GM12878 (cell line): Measurements from ENCODE around the gene CCDC15.

Experiments
- CBX5 ChIP-seq: sonication (generic); IDR thresholded peaks from 2 replicates; pipeline ENCODE4 v1.6.1; 2016; ENCODE audit warnings: low read depth, moderate library complexity, mild to moderate bottlenecking, inconsistent platforms
- CHD1 ChIP-seq: IDR thresholded peaks from 2 replicates; pipeline ENCODE4 v1.6.1; 2012; ENCODE audit warnings: low read depth, low read length, improper control_type of control experiment
- EZH2 ChIP-seq: IDR thresholded peaks from 2 replicates; pipeline ENCODE4 v1.6.1; 2012; ENCODE audit warnings: low read depth, mild to moderate bottlenecking, control low read depth, inconsistent platforms, low read length, borderline replicate concordance; ENCODE audit not compliant: control insufficient read depth
- IKZF2 ChIP-seq, 2 experiments: fragments of 450-650 bp; IDR thresholded peaks; 2 replicates each; pipeline ENCODE4 v1.6.1; 2017; ENCODE audit warnings: mild to moderate bottlenecking in 2 of 2, moderate library complexity in 2 of 2
- MXI1 ChIP-seq: fragments of 150-350 bp; IDR thresholded peaks from 2 replicates; pipeline ENCODE4 v1.6.1; 2011; ENCODE audit warnings: low read depth, mild to moderate bottlenecking, inconsistent platforms, low read length, improper control_type of control experiment
- NFYA ChIP-seq: IDR thresholded peaks from 2 replicates; pipeline ENCODE4 v1.6.1; 2011; ENCODE audit warnings: low read depth, mild to moderate bottlenecking, low read length, improper control_type of control experiment, borderline replicate concordance
- POLR2A ChIP-seq: IDR thresholded peaks from 2 replicates; pipeline ENCODE4 v1.6.1; 2011; ENCODE audit warnings: low read depth, mild to moderate bottlenecking, low read length
- POLR2AphosphoS2 ChIP-seq: IDR thresholded peaks from 2 replicates; pipeline ENCODE4 v1.6.1; 2011; ENCODE audit warnings: low read depth, mild to moderate bottlenecking, low read length, improper control_type of control experiment, moderate library complexity
- POLR2AphosphoS5 ChIP-seq: IDR thresholded peaks from 2 replicates; pipeline ENCODE4 v1.6.1; 2011; ENCODE audit warnings: mild to moderate bottlenecking, low read length, inconsistent platforms
- SMAD1 ChIP-seq: fragments of 450-650 bp; IDR thresholded peaks from 2 replicates; pipeline ENCODE4 v1.6.1; 2018; ENCODE audit warnings: mild to moderate bottlenecking, low read depth; ENCODE audit not compliant: partially characterized antibody
- TCF7 ChIP-seq: IDR thresholded peaks from 2 replicates; pipeline ENCODE4 v1.6.1; 2014; ENCODE audit warnings: antibody characterized with exemption, borderline replicate concordance
- ZZZ3 ChIP-seq: IDR thresholded peaks from 2 replicates; pipeline ENCODE4 v1.6.1; 2011; ENCODE audit warnings: low read depth; ENCODE audit not compliant: control insufficient read depth, insufficient read length
- TF ChIP-seq, protein P1 (sequence below), 3 experiments: IDR thresholded peaks in 2 of 3; conservative IDR thresholded peaks in 1 of 3; 2 replicates each; pipeline ENCODE4 v1.5.1; 2011; ENCODE audit warnings: low read depth in 3 of 3, low read length in 3 of 3, mild to moderate bottlenecking in 3 of 3, control low read depth in 2 of 3, moderate library complexity in 2 of 3, inconsistent platforms in 1 of 3, mixed read lengths in 1 of 3; ENCODE audit not compliant: control insufficient read depth in 2 of 3, insufficient read depth in 1 of 3; ENCODE audit errors: extremely low read depth in 1 of 3
- TF ChIP-seq, protein P2 (sequence below): IDR thresholded peaks from 2 replicates; pipeline ENCODE4 v1.6.1; 2012; ENCODE audit warnings: low read depth, low read length, improper control_type of control experiment

DNA sequence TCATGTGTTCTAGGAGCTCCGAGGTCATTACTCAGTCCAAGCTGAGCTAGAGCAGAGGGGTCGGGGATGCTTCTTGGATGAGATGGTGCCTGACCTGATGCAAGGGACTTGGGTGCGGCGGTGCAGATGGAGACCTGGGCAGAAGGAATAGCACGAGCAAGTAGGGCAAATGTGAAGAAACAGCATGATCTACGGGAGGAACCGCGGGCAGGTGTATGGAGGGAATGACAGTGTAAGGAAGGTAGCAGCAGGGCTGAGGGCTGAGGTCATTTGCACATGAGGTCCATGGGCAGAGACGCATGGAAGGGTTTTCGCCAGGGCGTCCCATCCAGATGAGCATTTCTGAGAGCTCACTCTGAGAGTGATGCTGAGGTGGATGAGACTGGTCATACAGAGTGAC, 124.0 kb downstream of the CCDC15 start:
- TF ChIP-seq CBX5 (no peak), POLR2AphosphoS2 (no peak), MXI1 (no peak), TCF7 (no peak), IKZF2 (IDR thresholded peaks at IDR 0.05) (no peak), EZH2 (no peak), SMAD1 (no peak), ZZZ3 (no peak), POLR2A (no peak), CHD1 (no peak), NFYA (no peak), POLR2AphosphoS5 (no peak)
- TF ChIP-seq, protein P1, sequence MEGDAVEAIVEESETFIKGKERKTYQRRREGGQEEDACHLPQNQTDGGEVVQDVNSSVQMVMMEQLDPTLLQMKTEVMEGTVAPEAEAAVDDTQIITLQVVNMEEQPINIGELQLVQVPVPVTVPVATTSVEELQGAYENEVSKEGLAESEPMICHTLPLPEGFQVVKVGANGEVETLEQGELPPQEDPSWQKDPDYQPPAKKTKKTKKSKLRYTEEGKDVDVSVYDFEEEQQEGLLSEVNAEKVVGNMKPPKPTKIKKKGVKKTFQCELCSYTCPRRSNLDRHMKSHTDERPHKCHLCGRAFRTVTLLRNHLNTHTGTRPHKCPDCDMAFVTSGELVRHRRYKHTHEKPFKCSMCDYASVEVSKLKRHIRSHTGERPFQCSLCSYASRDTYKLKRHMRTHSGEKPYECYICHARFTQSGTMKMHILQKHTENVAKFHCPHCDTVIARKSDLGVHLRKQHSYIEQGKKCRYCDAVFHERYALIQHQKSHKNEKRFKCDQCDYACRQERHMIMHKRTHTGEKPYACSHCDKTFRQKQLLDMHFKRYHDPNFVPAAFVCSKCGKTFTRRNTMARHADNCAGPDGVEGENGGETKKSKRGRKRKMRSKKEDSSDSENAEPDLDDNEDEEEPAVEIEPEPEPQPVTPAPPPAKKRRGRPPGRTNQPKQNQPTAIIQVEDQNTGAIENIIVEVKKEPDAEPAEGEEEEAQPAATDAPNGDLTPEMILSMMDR (IDR thresholded peaks at IDR 0.05 in 2 of 3, conservative IDR thresholded peaks at IDR 0.05 in 1 of 3; ENCODE audit: control insufficient read depth in 2 of 3, extremely low read depth in 1 of 3, insufficient read depth in 1 of 3, low read depth in 3 of 3, low read length in 3 of 3) = no peak
- TF ChIP-seq, protein P2, sequence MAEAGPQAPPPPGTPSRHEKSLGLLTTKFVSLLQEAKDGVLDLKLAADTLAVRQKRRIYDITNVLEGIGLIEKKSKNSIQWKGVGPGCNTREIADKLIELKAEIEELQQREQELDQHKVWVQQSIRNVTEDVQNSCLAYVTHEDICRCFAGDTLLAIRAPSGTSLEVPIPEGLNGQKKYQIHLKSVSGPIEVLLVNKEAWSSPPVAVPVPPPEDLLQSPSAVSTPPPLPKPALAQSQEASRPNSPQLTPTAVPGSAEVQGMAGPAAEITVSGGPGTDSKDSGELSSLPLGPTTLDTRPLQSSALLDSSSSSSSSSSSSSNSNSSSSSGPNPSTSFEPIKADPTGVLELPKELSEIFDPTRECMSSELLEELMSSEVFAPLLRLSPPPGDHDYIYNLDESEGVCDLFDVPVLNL = no peak
